ENCODE data around the gene TTLL3.

The TTLL3 gene

GRCh38 chr3:9809239-9809614 is 835 bp upstream of the TTLL3 start:
- Histone ChIP-seq H3K36me3 (ENCODE audit: insufficient read depth, low read length) (peaks cover 30% of the 10 kb centered on the region), H3K9me3 (ENCODE audit: low read length) (no peaks in the 10 kb centered on the region), H3K9ac (ENCODE audit: low read length) (peak overlapping the region; percentile 56)

GRCh38 chr3:9810433-9810770 is 340 bp downstream of the TTLL3 start:
- Histone ChIP-seq H3K27me3 (ENCODE audit: control insufficient read depth in 1 of 2, insufficient read depth in 2 of 2, low read length in 2 of 2) (no peaks in the 10 kb centered on the region), H3K9me3 (ENCODE audit: low read length) (no peaks in the 10 kb centered on the region), H3K36me3 (ENCODE audit: insufficient read depth, low read length) (peaks cover 18% of the 10 kb centered on the region), H3K27ac (ENCODE audit: low read depth, low read length) (peak overlapping the region; percentile 86), H3K4me3 (ENCODE audit: low read depth in 1 of 2, low read length in 2 of 2) (peak overlapping the region; percentile 78 to 86), H3K4me1 (ENCODE audit: insufficient read depth, low read length) (peaks cover 12% of the 10 kb centered on the region), H3K9ac (ENCODE audit: low read length) (peak overlapping the region; percentile 49)

More at GRCh38 chr3:9809239-9809614, 835 bp upstream of the TTLL3 start:
- Histone ChIP-seq H3K4me1 (ENCODE audit: insufficient read depth, low read length) (peaks cover 12% of the 10 kb centered on the region), H3K4me3 (ENCODE audit: low read depth in 1 of 2, low read length in 2 of 2) (peak overlapping the region; percentile 78 to 86), H3K27me3 (ENCODE audit: control insufficient read depth in 1 of 2, insufficient read depth in 2 of 2, low read length in 2 of 2) (no peaks in the 10 kb centered on the region), H3K27ac (ENCODE audit: low read depth, low read length) (peak overlapping the region; percentile 86)

GRCh38 chr3:9810846-9811245 is 784 bp downstream of the TTLL3 start:
- Histone ChIP-seq H3K4me1 (ENCODE audit: insufficient read depth, low read length) (peaks cover 12% of the 10 kb centered on the region), H3K9me3 (ENCODE audit: low read length) (no peaks in the 10 kb centered on the region), H3K36me3 (ENCODE audit: insufficient read depth, low read length) (peaks cover 14% of the 10 kb centered on the region), H3K4me3 (ENCODE audit: low read depth in 1 of 2, low read length in 2 of 2) (peak overlapping the region; percentile 78 to 86), H3K9ac (ENCODE audit: low read length) (peak overlapping the region; percentile 49), H3K27ac (ENCODE audit: low read depth, low read length) (peak overlapping the region; percentile 86), H3K27me3 (ENCODE audit: control insufficient read depth in 1 of 2, insufficient read depth in 2 of 2, low read length in 2 of 2) (no peaks in the 10 kb centered on the region)

GRCh38 chr3:9812870-9813483 is 2.9 kb downstream of the TTLL3 start:
- peaks cover 12% of the 10 kb centered on the region for H3K4me1 ChIP-seq (ENCODE audit: insufficient read depth, low read length)
- no peak overlapping the region for H3K9ac ChIP-seq (ENCODE audit: low read length)
- H3K36me3 ChIP-seq (ENCODE audit: insufficient read depth, low read length), result no peaks in the 10 kb centered on the region
- H3K4me3 ChIP-seq (ENCODE audit: low read depth in 1 of 2, low read length in 2 of 2), result no peak overlapping the region
- H3K27me3 ChIP-seq (ENCODE audit: control insufficient read depth in 1 of 2, insufficient read depth in 2 of 2, low read length in 2 of 2), result no peaks in the 10 kb centered on the region
- H3K27ac ChIP-seq (ENCODE audit: low read depth, low read length), result no peak overlapping the region
- H3K9me3 ChIP-seq (ENCODE audit: low read length), result no peaks in the 10 kb centered on the region

GRCh38 chr3:9815986-9816385 is 5.9 kb downstream of the TTLL3 start:
- no peaks in the 10 kb centered on the region for H3K27me3 ChIP-seq (ENCODE audit: control insufficient read depth in 1 of 2, insufficient read depth in 2 of 2, low read length in 2 of 2)
- no peak overlapping the region for H3K9ac ChIP-seq (ENCODE audit: low read length)
- no peaks in the 10 kb centered on the region for H3K9me3 ChIP-seq (ENCODE audit: low read length)
- peaks cover 6% of the 10 kb centered on the region for H3K4me1 ChIP-seq (ENCODE audit: insufficient read depth, low read length)
- no peak overlapping the region for H3K27ac ChIP-seq (ENCODE audit: low read depth, low read length)
- H3K36me3 ChIP-seq (ENCODE audit: insufficient read depth, low read length), result peaks cover 19% of the 10 kb centered on the region
- no peak overlapping the region for H3K4me3 ChIP-seq (ENCODE audit: low read depth in 1 of 2, low read length in 2 of 2)

- Histone ChIP-seq H3K9ac (ENCODE audit: low read length) (no peak overlapping the region), H3K4me3 (ENCODE audit: low read depth in 1 of 2, low read length in 2 of 2) (no peak overlapping the region), H3K27me3 (ENCODE audit: control insufficient read depth in 1 of 2, insufficient read depth in 2 of 2, low read length in 2 of 2) (no peaks in the 10 kb centered on the region), H3K36me3 (ENCODE audit: insufficient read depth, low read length) (peaks cover 25% of the 10 kb centered on the region), H3K27ac (ENCODE audit: low read depth, low read length) (no peak overlapping the region), H3K4me1 (ENCODE audit: insufficient read depth, low read length) (no peaks in the 10 kb centered on the region), H3K9me3 (ENCODE audit: low read length) (no peaks in the 10 kb centered on the region)
These were observed 7.4 kb downstream of the TTLL3 start for GRCh38 chr3:9817436-9817835.

- Histone ChIP-seq H3K4me3 (ENCODE audit: low read depth in 1 of 2, low read length in 2 of 2) (no peak overlapping the region), H3K36me3 (ENCODE audit: insufficient read depth, low read length) (peaks cover 29% of the 10 kb centered on the region), H3K4me1 (ENCODE audit: insufficient read depth, low read length) (no peaks in the 10 kb centered on the region), H3K27ac (ENCODE audit: low read depth, low read length) (no peak overlapping the region), H3K27me3 (ENCODE audit: control insufficient read depth in 1 of 2, insufficient read depth in 2 of 2, low read length in 2 of 2) (no peaks in the 10 kb centered on the region), H3K9me3 (ENCODE audit: low read length) (no peaks in the 10 kb centered on the region), H3K9ac (ENCODE audit: low read length) (no peak overlapping the region)
These were observed 8.7 kb downstream of the TTLL3 start for GRCh38 chr3:9818666-9819335.

- Histone ChIP-seq H3K27ac (ENCODE audit: low read depth, low read length) (no peak overlapping the region), H3K4me1 (ENCODE audit: insufficient read depth, low read length) (no peaks in the 10 kb centered on the region), H3K9me3 (ENCODE audit: low read length) (no peaks in the 10 kb centered on the region), H3K36me3 (ENCODE audit: insufficient read depth, low read length) (peaks cover 30% of the 10 kb centered on the region), H3K27me3 (ENCODE audit: control insufficient read depth in 1 of 2, insufficient read depth in 2 of 2, low read length in 2 of 2) (no peaks in the 10 kb centered on the region), H3K9ac (ENCODE audit: low read length) (no peak overlapping the region), H3K4me3 (ENCODE audit: low read depth in 1 of 2, low read length in 2 of 2) (no peak overlapping the region)
These were observed 10.5 kb downstream of the TTLL3 start for GRCh38 chr3:9820543-9820942.

GRCh38 chr3:9820946-9821345 is 10.9 kb downstream of the TTLL3 start:
- Histone ChIP-seq H3K9ac (ENCODE audit: low read length) (no peak overlapping the region), H3K36me3 (ENCODE audit: insufficient read depth, low read length) (peaks cover 30% of the 10 kb centered on the region), H3K4me1 (ENCODE audit: insufficient read depth, low read length) (no peaks in the 10 kb centered on the region), H3K4me3 (ENCODE audit: low read depth in 1 of 2, low read length in 2 of 2) (no peak overlapping the region), H3K27me3 (ENCODE audit: control insufficient read depth in 1 of 2, insufficient read depth in 2 of 2, low read length in 2 of 2) (no peaks in the 10 kb centered on the region), H3K27ac (ENCODE audit: low read depth, low read length) (no peak overlapping the region), H3K9me3 (ENCODE audit: low read length) (no peaks in the 10 kb centered on the region)

GRCh38 chr3:9825451-9826040 is 15.5 kb downstream of the TTLL3 start:
- H3K36me3 ChIP-seq (ENCODE audit: insufficient read depth, low read length), result peaks cover 34% of the 10 kb centered on the region
- no peak overlapping the region for H3K4me3 ChIP-seq (ENCODE audit: low read depth in 1 of 2, low read length in 2 of 2)
- no peaks in the 10 kb centered on the region for H3K4me1 ChIP-seq (ENCODE audit: insufficient read depth, low read length)
- H3K9ac ChIP-seq (ENCODE audit: low read length), result no peak overlapping the region
- no peaks in the 10 kb centered on the region for H3K9me3 ChIP-seq (ENCODE audit: low read length)
- no peak overlapping the region for H3K27ac ChIP-seq (ENCODE audit: low read depth, low read length)
- no peaks in the 10 kb centered on the region for H3K27me3 ChIP-seq (ENCODE audit: control insufficient read depth in 1 of 2, insufficient read depth in 2 of 2, low read length in 2 of 2)

- Histone ChIP-seq H3K4me3 (ENCODE audit: low read depth in 1 of 2, low read length in 2 of 2) (no peak overlapping the region), H3K27me3 (ENCODE audit: control insufficient read depth in 1 of 2, insufficient read depth in 2 of 2, low read length in 2 of 2) (no peaks in the 10 kb centered on the region), H3K27ac (ENCODE audit: low read depth, low read length) (no peak overlapping the region), H3K36me3 (ENCODE audit: insufficient read depth, low read length) (peaks cover 24% of the 10 kb centered on the region), H3K4me1 (ENCODE audit: insufficient read depth, low read length) (no peaks in the 10 kb centered on the region), H3K9me3 (ENCODE audit: low read length) (no peaks in the 10 kb centered on the region), H3K9ac (ENCODE audit: low read length) (no peak overlapping the region)
These were observed 16.9 kb downstream of the TTLL3 start for GRCh38 chr3:9826815-9827573.

All from muscle layer of colon (tissue), 2 donors.